Activated gamma-delta T cell treated with anti-CD3 and anti-CD28 coated beads, Interleukin-2, amount 50 U/mL, for 16 hours (primary cell): ENCODE measurements around the gene TLCD2.
"Not testable (repeated sequence)": the region's sequence is repeated elsewhere in the genome, so short reads cannot be mapped to it uniquely, and the experiment has no call there.

Experiments used
- DNase-seq: peaks from one replicate; pipeline ENCODE4 v3.0.0-alpha.2; 2020; ENCODE audit warnings: low read depth

Gene TLCD2

GRCh38 chr17:1709971-1710806, at the start of gene TLCD2:
TLCD2 (minus strand) TSS chr17:1710377; CDS start chr17:1710242, 135 bp downstream.
- DNase-seq: no peak

- DNase-seq: no peak
Observed at GRCh38 chr17:1759529-1759928, 49.4 kb upstream of the TLCD2 start.

- DNase-seq: no peak
Observed at GRCh38 chr17:1758807-1759206, 48.6 kb upstream of the TLCD2 start.

GRCh38 chr17:1755827-1756262, 45.7 kb upstream of the TLCD2 start:
- no peak for DNase-seq

GRCh38 chr17:1755252-1755826, 45.2 kb upstream of the TLCD2 start:
- no peak for DNase-seq

- DNase-seq: no peak
Observed at GRCh38 chr17:1754430-1755112, 44.4 kb upstream of the TLCD2 start.

- DNase-seq: no peak
Observed at GRCh38 chr17:1753767-1754429, 43.7 kb upstream of the TLCD2 start.

- DNase-seq: no peak
Observed at GRCh38 chr17:1752425-1753262, 42.5 kb upstream of the TLCD2 start.

GRCh38 chr17:1750628-1751027, 40.5 kb upstream of the TLCD2 start:
- no peak for DNase-seq

GRCh38 chr17:1746975-1747543, 36.9 kb upstream of the TLCD2 start:
- no peak for DNase-seq

GRCh38 chr17:1745513-1746020, 35.4 kb upstream of the TLCD2 start:
- no peak for DNase-seq

GRCh38 chr17:1744551-1745512, 34.7 kb upstream of the TLCD2 start:
- no peak for DNase-seq

GRCh38 chr17:1743088-1743439, 32.9 kb upstream of the TLCD2 start:
- no peak for DNase-seq

GRCh38 chr17:1742371-1743087, 32.4 kb upstream of the TLCD2 start, which contains the start of gene SERPINF2:
SERPINF2 (plus strand) TSS chr17:1742871; CDS start chr17:1744996, 2,125 bp downstream.
- no peak for DNase-seq

- DNase-seq: not testable (repeated sequence)
Observed at GRCh38 chr17:1741899-1742298, 31.7 kb upstream of the TLCD2 start.

- DNase-seq: no peak
Observed at GRCh38 chr17:1737531-1738291, 27.5 kb upstream of the TLCD2 start.

- DNase-seq: no peak
Observed at GRCh38 chr17:1736348-1737281, 26.4 kb upstream of the TLCD2 start.
